Measurements from ENCODE around the gene EXOC6. TPM values are rescaled to one million over a fixed set of nuclear protein-coding genes. Genes with fewer than 3 reads are reported as not detected.

EXOC6 gene
- total and polyA plus RNA-seq, 2 of the 13 experiments (the other 11 are each of a cell fraction or from before 2014, with no cell fraction given) = 22.2 to 29.2 TPM

- 0 out of 2 replicates have a peak, but pooled peaks have one; percentile 29 for TF ChIP-seq MLX (CRISPR knock-in tag; IDR thresholded peaks at IDR 0.05)
- TF ChIP-seq RXRA (CRISPR knock-in tag; IDR thresholded peaks at IDR 0.05) = peak; percentile 100
- no peak for TF ChIP-seq HOXA9 (CRISPR knock-in tag; IDR thresholded peaks at IDR 0.05; ENCODE audit: borderline replicate concordance)
- TF ChIP-seq MAF1 (CRISPR knock-in tag; IDR thresholded peaks at IDR 0.05; ENCODE audit: borderline replicate concordance) = no peak
- no peak for TF ChIP-seq AGO1 (IDR thresholded peaks at IDR 0.05; ENCODE audit: low read depth, low read length, poor library complexity, severe bottlenecking)
- TF ChIP-seq TRIM24 (CRISPR knock-in tag; IDR thresholded peaks at IDR 0.05) = no peak
- TF ChIP-seq KDM4B (CRISPR knock-in tag; IDR thresholded peaks at IDR 0.05) = no peak
- TF ChIP-seq, protein P1, sequence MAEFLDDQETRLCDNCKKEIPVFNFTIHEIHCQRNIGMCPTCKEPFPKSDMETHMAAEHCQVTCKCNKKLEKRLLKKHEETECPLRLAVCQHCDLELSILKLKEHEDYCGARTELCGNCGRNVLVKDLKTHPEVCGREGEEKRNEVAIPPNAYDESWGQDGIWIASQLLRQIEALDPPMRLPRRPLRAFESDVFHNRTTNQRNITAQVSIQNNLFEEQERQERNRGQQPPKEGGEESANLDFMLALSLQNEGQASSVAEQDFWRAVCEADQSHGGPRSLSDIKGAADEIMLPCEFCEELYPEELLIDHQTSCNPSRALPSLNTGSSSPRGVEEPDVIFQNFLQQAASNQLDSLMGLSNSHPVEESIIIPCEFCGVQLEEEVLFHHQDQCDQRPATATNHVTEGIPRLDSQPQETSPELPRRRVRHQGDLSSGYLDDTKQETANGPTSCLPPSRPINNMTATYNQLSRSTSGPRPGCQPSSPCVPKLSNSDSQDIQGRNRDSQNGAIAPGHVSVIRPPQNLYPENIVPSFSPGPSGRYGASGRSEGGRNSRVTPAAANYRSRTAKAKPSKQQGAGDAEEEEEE (CRISPR knock-in tag; IDR thresholded peaks at IDR 0.05; ENCODE audit: borderline replicate concordance) = no peak
- no peak for TF ChIP-seq ZNF335 (CRISPR knock-in tag; IDR thresholded peaks at IDR 0.05)
- TF ChIP-seq, protein P2, sequence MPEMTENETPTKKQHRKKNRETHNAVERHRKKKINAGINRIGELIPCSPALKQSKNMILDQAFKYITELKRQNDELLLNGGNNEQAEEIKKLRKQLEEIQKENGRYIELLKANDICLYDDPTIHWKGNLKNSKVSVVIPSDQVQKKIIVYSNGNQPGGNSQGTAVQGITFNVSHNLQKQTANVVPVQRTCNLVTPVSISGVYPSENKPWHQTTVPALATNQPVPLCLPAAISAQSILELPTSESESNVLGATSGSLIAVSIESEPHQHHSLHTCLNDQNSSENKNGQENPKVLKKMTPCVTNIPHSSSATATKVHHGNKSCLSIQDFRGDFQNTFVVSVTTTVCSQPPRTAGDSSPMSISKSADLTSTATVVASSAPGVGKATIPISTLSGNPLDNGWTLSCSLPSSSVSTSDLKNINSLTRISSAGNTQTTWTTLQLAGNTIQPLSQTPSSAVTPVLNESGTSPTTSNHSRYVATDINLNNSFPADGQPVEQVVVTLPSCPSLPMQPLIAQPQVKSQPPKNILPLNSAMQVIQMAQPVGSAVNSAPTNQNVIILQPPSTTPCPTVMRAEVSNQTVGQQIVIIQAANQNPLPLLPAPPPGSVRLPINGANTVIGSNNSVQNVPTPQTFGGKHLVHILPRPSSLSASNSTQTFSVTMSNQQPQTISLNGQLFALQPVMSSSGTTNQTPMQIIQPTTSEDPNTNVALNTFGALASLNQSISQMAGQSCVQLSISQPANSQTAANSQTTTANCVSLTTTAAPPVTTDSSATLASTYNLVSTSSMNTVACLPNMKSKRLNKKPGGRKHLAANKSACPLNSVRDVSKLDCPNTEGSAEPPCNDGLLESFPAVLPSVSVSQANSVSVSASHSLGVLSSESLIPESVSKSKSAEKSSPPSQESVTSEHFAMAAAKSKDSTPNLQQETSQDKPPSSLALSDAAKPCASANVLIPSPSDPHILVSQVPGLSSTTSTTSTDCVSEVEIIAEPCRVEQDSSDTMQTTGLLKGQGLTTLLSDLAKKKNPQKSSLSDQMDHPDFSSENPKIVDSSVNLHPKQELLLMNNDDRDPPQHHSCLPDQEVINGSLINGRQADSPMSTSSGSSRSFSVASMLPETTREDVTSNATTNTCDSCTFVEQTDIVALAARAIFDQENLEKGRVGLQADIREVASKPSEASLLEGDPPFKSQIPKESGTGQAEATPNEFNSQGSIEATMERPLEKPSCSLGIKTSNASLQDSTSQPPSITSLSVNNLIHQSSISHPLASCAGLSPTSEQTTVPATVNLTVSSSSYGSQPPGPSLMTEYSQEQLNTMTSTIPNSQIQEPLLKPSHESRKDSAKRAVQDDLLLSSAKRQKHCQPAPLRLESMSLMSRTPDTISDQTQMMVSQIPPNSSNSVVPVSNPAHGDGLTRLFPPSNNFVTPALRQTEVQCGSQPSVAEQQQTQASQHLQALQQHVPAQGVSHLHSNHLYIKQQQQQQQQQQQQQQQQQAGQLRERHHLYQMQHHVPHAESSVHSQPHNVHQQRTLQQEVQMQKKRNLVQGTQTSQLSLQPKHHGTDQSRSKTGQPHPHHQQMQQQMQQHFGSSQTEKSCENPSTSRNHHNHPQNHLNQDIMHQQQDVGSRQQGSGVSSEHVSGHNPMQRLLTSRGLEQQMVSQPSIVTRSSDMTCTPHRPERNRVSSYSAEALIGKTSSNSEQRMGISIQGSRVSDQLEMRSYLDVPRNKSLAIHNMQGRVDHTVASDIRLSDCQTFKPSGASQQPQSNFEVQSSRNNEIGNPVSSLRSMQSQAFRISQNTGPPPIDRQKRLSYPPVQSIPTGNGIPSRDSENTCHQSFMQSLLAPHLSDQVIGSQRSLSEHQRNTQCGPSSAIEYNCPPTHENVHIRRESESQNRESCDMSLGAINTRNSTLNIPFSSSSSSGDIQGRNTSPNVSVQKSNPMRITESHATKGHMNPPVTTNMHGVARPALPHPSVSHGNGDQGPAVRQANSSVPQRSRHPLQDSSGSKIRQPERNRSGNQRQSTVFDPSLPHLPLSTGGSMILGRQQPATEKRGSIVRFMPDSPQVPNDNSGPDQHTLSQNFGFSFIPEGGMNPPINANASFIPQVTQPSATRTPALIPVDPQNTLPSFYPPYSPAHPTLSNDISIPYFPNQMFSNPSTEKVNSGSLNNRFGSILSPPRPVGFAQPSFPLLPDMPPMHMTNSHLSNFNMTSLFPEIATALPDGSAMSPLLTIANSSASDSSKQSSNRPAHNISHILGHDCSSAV (CRISPR knock-in tag; IDR thresholded peaks at IDR 0.05; ENCODE audit: borderline replicate concordance) = no peak
- TF ChIP-seq MIER2 (CRISPR knock-in tag; IDR thresholded peaks at IDR 0.05) = 0 out of 2 replicates have a peak, but pooled peaks have one; percentile 34
- TF ChIP-seq ZNF619 (CRISPR knock-in tag; IDR thresholded peaks at IDR 0.05) = no peak
- no peak for TF ChIP-seq ZNF276 (CRISPR knock-in tag; IDR thresholded peaks at IDR 0.05; ENCODE audit: low read depth)
- TF ChIP-seq TOE1 (CRISPR knock-in tag; IDR thresholded peaks at IDR 0.05) = no peak
- TF ChIP-seq ZNF720 (CRISPR knock-in tag; IDR thresholded peaks at IDR 0.05) = no peak
Observed at GRCh38 chr10:93071674-93072224, 223.4 kb downstream of the EXOC6 start (continued).
